Measurements from ENCODE around the gene ASIC3. TPM values are rescaled to one million over a fixed set of nuclear protein-coding genes. Genes with fewer than 3 reads are reported as not detected.
A peak's percentile ranks its signal among the peaks of the same experiment; 100 is the strongest.

Gene ASIC3
- total and polyA plus RNA-seq, 2 of the 8 experiments (the other 6 are each of a cell fraction or from before 2014, with no cell fraction given) = 1.6 to 1.9 TPM

DNA sequence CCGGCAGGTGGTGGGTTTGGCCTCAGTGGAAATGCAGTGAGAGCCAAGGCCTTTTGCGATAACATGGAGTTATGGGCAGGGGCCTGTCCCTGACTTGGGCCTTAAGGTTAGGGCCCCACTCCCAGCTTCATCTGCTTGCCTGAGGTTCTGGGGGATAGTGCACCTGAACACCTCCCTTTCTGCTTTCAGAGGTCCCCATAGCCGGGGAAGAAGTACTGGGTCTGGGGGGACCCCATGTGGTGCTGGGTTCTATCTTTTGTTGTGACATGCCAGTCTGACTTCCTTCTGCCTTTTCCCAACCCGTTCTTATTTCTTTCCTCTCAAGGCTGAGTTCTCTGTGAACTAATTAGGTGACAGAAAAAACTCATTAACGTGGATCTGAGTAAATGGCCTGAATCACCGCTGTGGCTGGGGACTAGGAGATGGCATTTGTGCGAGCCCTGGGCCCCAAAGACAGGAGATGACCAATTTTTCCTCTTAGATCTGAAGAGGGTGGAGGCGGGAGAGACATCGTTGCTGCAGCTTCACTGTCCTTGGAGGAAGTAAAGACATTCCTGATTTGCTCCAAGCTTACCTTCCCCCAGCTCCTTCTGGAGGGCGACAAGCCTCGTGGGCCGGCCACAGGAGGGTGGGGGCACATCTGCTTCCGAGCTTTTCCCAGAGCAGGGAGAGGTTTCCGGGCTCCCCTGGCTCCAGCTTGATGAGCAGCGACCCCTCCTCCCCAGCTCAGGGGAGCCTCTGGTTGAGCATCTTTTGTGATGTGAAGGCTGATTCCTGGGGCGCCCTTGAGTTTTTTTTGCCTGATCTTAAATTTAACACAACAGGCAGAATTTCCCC is 39.9 kb downstream of the ASIC3 start:
- peaks cover 7% of the 10 kb centered on the region; the same call in 1 of the 2 replicates for H3K79me1 ChIP-seq (ENCODE audit: low read depth, low read length)
- H3K27me3 ChIP-seq (replicated peaks in 1 of 4; ENCODE audit: control insufficient read depth in 3 of 4, extremely low read depth in 1 of 4, insufficient read depth in 3 of 4, low read length in 3 of 4) = peaks cover 0 to 28% (median 14%) of the 10 kb centered on the region in 4 experiments; a peak in 6 of 7 replicates
- no peak overlapping the region for H4K91ac ChIP-seq (replicated peaks; ENCODE audit: insufficient read length, low read length)
- H2BK120ac ChIP-seq (replicated peaks; ENCODE audit: low read depth, low read length) = no peak overlapping the region
- no peak for FAIRE-seq
- H4K8ac ChIP-seq (ENCODE audit: extremely low read depth, insufficient read depth, low read length) = no peak overlapping the region; the same call in 1 of the 2 replicates
- no peak overlapping the region for H2AK5ac ChIP-seq (ENCODE audit: low read depth, low read length)
- H3K79me2 ChIP-seq (ENCODE audit: control insufficient read depth in 1 of 2, insufficient read depth in 2 of 2, low read length in 2 of 2) = peaks cover 6 to 51% of the 10 kb centered on the region in 2 experiments; a peak in 3 of 4 replicates
- CTCF ChIA-PET (ENCODE audit: partially characterized antibody) = interaction anchor here (0.8 to 15.1 kb wide), 13 partner anchors 11 to 139 kb away, joined by 3 to 448 read pairs (median 4); partner anchors contain the start of genes ABCB8 and ABCF2
- H3K23me2 ChIP-seq (ENCODE audit: low read depth, low read length) = peaks cover 20% of the 10 kb centered on the region; the same call in 1 of the 2 replicates
- 0 out of 2 replicates have a peak overlapping the region, but pooled peaks have one; percentile 53 for H2BK15ac ChIP-seq (ENCODE audit: low read length)
- POLR2A ChIA-PET (ENCODE audit: partially characterized antibody) = interaction anchor here (0.6 to 4.9 kb wide), 7 partner anchors 11 to 69 kb away, joined by 3 to 33 read pairs (median 3); partner anchors contain the start of gene ABCB8
- H3K56ac ChIP-seq (replicated peaks; ENCODE audit: insufficient read length, low read depth, low read length) = no peak overlapping the region
- peak overlapping the region; percentile 58 to 75 (median 66) for H3K4me3 ChIP-seq (ENCODE audit: extremely low read depth in 1 of 4, insufficient read depth in 2 of 4, low read depth in 3 of 4, low read length in 4 of 4)
- H2BK5ac ChIP-seq (ENCODE audit: low read depth, low read length) = no peak overlapping the region
- DNase-seq (ENCODE audit: low read depth in 1 of 2, low spot score in 2 of 2) = no peak
- H2AFZ ChIP-seq (ENCODE audit: low read length) = no peak overlapping the region
- peak overlapping the region; percentile 32 for H3K4ac ChIP-seq (replicated peaks; ENCODE audit: insufficient read length, low read depth, low read length)
- no peak overlapping the region for H3K18ac ChIP-seq (ENCODE audit: extremely low read depth, low read length)
- H2BK12ac ChIP-seq (ENCODE audit: low read depth, low read length) = no peak overlapping the region
- WGBS, 2 experiments (ENCODE audit: extremely low coverage in 1 of 2, insufficient coverage in 1 of 2, insufficient read length in 1 of 2, insufficient replicate concordance in 2 of 2, low coverage in 1 of 2, low lambda C conversion rate in 2 of 2, missing lambda C conversion rate in 1 of 2) = 13% methylated on average over 16 of the region's 16 CpGs; no CpG with 5 or more reads in 1 of the 2 experiments
- H3K23ac ChIP-seq (ENCODE audit: insufficient read length) = no peak overlapping the region
- H3K4me2 ChIP-seq (ENCODE audit: insufficient read depth in 1 of 2, low read depth in 2 of 2, low read length in 2 of 2) = peak overlapping the region; percentile 73 to 83
- H3K9me3 ChIP-seq (ENCODE audit: insufficient read depth in 2 of 2, low read depth in 1 of 2, low read length in 1 of 2) = no peaks in the 10 kb centered on the region
- H3K9ac ChIP-seq (replicated peaks in 1 of 4; ENCODE audit: extremely low read depth in 1 of 4, low read depth in 3 of 4, low read length in 3 of 4) = peak overlapping the region in 2 of 4 experiments; percentile 60 to 67; a peak in 4 of 7 replicates
- no peak overlapping the region for H3K14ac ChIP-seq (ENCODE audit: insufficient read length)
- H4K20me1 ChIP-seq (replicated peaks in 1 of 2; ENCODE audit: control insufficient read depth in 1 of 2, insufficient read depth in 2 of 2, low read length in 2 of 2) = peaks cover 32 to 47% of the 10 kb centered on the region in 2 experiments
- H4K5ac ChIP-seq (ENCODE audit: insufficient read length, low read depth, low read length) = no peak overlapping the region
- no peak overlapping the region for H3K27ac ChIP-seq (ENCODE audit: low read depth, low read length)
- H2BK20ac ChIP-seq (ENCODE audit: low read length) = no peak overlapping the region
- H3K4me1 ChIP-seq (replicated peaks in 1 of 4; ENCODE audit: control insufficient read depth in 3 of 4, insufficient read depth in 4 of 4, low read length in 3 of 4) = peaks cover 6 to 40% (median 23%) of the 10 kb centered on the region in 4 experiments
- H3K36me3 ChIP-seq (ENCODE audit: control insufficient read depth in 2 of 4, insufficient read depth in 4 of 4, low read length in 3 of 4) = no peaks in the 10 kb centered on the region
- no peak; the same call in 1 of the 2 replicates for TF ChIP-seq POLR2AphosphoS5 (IDR thresholded peaks at IDR 0.05; ENCODE audit: low read depth, low read length)
- no peak for TF ChIP-seq NANOG (IDR thresholded peaks at IDR 0.05; ENCODE audit: insufficient read depth, low read depth, low read length, poor library complexity, severe bottlenecking)
- TF ChIP-seq SP1 (IDR thresholded peaks at IDR 0.05; ENCODE audit: low read depth, low read length) = no peak
- no peak for TF ChIP-seq ASH2L (IDR thresholded peaks at IDR 0.05; ENCODE audit: low read length)
- no peak for TF ChIP-seq GTF2F1 (IDR thresholded peaks at IDR 0.05; ENCODE audit: borderline replicate concordance, low read depth, low read length)
- no peak for TF ChIP-seq BACH1 (IDR thresholded peaks at IDR 0.05; ENCODE audit: low read length)
- no peak for TF ChIP-seq SIRT6 (IDR thresholded peaks at IDR 0.05; ENCODE audit: low read length)
- TF ChIP-seq, protein P1, sequence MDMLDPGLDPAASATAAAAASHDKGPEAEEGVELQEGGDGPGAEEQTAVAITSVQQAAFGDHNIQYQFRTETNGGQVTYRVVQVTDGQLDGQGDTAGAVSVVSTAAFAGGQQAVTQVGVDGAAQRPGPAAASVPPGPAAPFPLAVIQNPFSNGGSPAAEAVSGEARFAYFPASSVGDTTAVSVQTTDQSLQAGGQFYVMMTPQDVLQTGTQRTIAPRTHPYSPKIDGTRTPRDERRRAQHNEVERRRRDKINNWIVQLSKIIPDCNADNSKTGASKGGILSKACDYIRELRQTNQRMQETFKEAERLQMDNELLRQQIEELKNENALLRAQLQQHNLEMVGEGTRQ (IDR thresholded peaks at IDR 0.05; ENCODE audit: low read length) = no peak
- TF ChIP-seq CREB1 (IDR thresholded peaks at IDR 0.05) = no peak
